Left lung (tissue), 10 donors: ENCODE data around the gene RPTOR. TPM values are rescaled to one million over a fixed set of nuclear protein-coding genes. Genes with fewer than 3 reads are reported as not detected.

Experiments
- ATAC-seq: fragments of 200-7000 bp; cut with Tn5 transposase; one replicate; pipeline ENCODE4 v1.9.1; 2020; ENCODE audit warnings: moderate library complexity
- DNase-seq, 4 donors: peaks; one replicate each; pipeline ENCODE4 v3.0.0-alpha.2; 2013 to 2020
- H3K27ac ChIP-seq, 2 donors: fragments of 200-600 bp; sonication (generic) in 1 of 2; one replicate each; pipeline versions ENCODE4 v1.5.0 to v1.8.0; 2020 to 2021
- H3K27me3 ChIP-seq, 2 donors: fragments of 200-600 bp; sonication (generic) in 1 of 2; one replicate each; pipeline versions ENCODE4 v1.5.0 to v1.8.0; 2020 to 2021
- H3K36me3 ChIP-seq, 2 donors: fragments of 200-600 bp; sonication (generic) in 1 of 2; one replicate each; pipeline versions ENCODE4 v1.5.0 to v1.8.0; 2020 to 2021
- H3K4me1 ChIP-seq, 2 donors: fragments of 200-600 bp; one replicate each; pipeline ENCODE4 v1.8.0; 2021
- H3K4me3 ChIP-seq, 2 donors: fragments of 200-600 bp; sonication (generic) in 1 of 2; one replicate each; pipeline versions ENCODE4 v1.5.0 to v1.8.0; 2020 to 2021; ENCODE audit warnings: mild to moderate bottlenecking in 1 of 2
- H3K9me3 ChIP-seq, 2 donors: fragments of 200-600 bp; sonication (generic) in 1 of 2; one replicate each; pipeline versions ENCODE4 v1.5.0 to v1.8.0; 2020 to 2021
- CTCF ChIP-seq, 2 donors: fragments of 200-600 bp; sonication (generic) in 1 of 2; IDR thresholded peaks; one replicate each; pipeline versions ENCODE4 v1.5.0 to v1.8.0; 2021; ENCODE audit warnings: antibody characterized with exemption in 2 of 2
- intact Hi-C, 2 donors: fragments of 100-400 bp; cut with DNase I; formaldehyde crosslinking; loops; one replicate each; pipeline versions ENCODE4 v1.11.2 to v1.14.2; 2022
- polyA plus RNA-seq, 6 donors: library from polyadenylated mRNA; unstranded; fragments of 120-200 nt; gene quantifications; one replicate each; pipeline ENCODE4 v1.2.1, GENCODE V29; 2013; ENCODE audit not compliant: insufficient read length in 6 of 6
- total RNA-seq, 2 donors: library from RNA; stranded (reverse); fragmentation: NEBNext Ultra II Directional; extraction: Animal tissue kit (Norgen Biotek cat#: 25700); gene quantifications; one replicate each; pipeline ENCODE4 v1.2.1, GENCODE V29; 2021
- donor health status: DM: no; HTN: yes; CAD: no.
- donor health status: DM: no; HTN: no; CAD: no.

Gene RPTOR
- total and polyA plus RNA-seq, 8 donors = 14.2 to 39.2 (median 20.7) TPM

GRCh38 chr17:80941171-80941570 is 396.5 kb downstream of the RPTOR start:
- TF ChIP-seq CTCF (IDR thresholded peaks at IDR 0.05) = no peak
- peaks cover 6 to 43% of the 10 kb centered on the region in 2 donors for H3K4me1 ChIP-seq
- H3K4me3 ChIP-seq = no peak overlapping the region
- no peak overlapping the region for H3K27ac ChIP-seq
- H3K36me3 ChIP-seq = peaks cover 0 to 24% of the 10 kb centered on the region in 2 donors
- no peaks in the 10 kb centered on the region for H3K9me3 ChIP-seq
- peak in 1 of 4 donors; percentile 17 for DNase-seq
- H3K27me3 ChIP-seq = no peaks in the 10 kb centered on the region
- intact Hi-C loops = no loop called here
- no peak for ATAC-seq

GRCh38 chr17:80941743-80942422 is 397.2 kb downstream of the RPTOR start:
- H3K4me3 ChIP-seq = no peak overlapping the region
- peak overlapping the region in 1 of 2 donors; percentile 47 for H3K27ac ChIP-seq
- H3K9me3 ChIP-seq = no peaks in the 10 kb centered on the region
- intact Hi-C loops = no loop called here
- peak; percentile 31 for ATAC-seq
- no peaks in the 10 kb centered on the region for H3K27me3 ChIP-seq
- peaks cover 6 to 43% of the 10 kb centered on the region in 2 donors for H3K4me1 ChIP-seq
- no peak for TF ChIP-seq CTCF (IDR thresholded peaks at IDR 0.05)
- peaks cover 0 to 31% of the 10 kb centered on the region in 2 donors for H3K36me3 ChIP-seq
- peak; percentile 33 to 68 (median 52) for DNase-seq

GRCh38 chr17:80942423-80943345 is 398.0 kb downstream of the RPTOR start:
- Histone ChIP-seq H3K4me3 (no peak overlapping the region), H3K9me3 (no peaks in the 10 kb centered on the region), H3K4me1 (peaks cover 6 to 40% of the 10 kb centered on the region in 2 donors), H3K27me3 (no peaks in the 10 kb centered on the region), H3K27ac (peak overlapping the region in 1 of 2 donors; percentile 47), H3K36me3 (peaks cover 0 to 39% of the 10 kb centered on the region in 2 donors)
- intact Hi-C loops = no loop called here
- no peak for TF ChIP-seq CTCF (IDR thresholded peaks at IDR 0.05)
- ATAC-seq (peak; percentile 72), DNase-seq (peak; percentile 71 to 97 (median 88))

GRCh38 chr17:80943346-80944145 is 398.9 kb downstream of the RPTOR start:
- no peak for ATAC-seq
- intact Hi-C loops = no loop called here
- Histone ChIP-seq H3K4me3 (no peak overlapping the region), H3K36me3 (peaks cover 0 to 46% of the 10 kb centered on the region in 2 donors), H3K9me3 (no peaks in the 10 kb centered on the region), H3K27ac (no peak overlapping the region), H3K27me3 (no peaks in the 10 kb centered on the region), H3K4me1 (peaks cover 6 to 33% of the 10 kb centered on the region in 2 donors)
- no peak for TF ChIP-seq CTCF (IDR thresholded peaks at IDR 0.05)
- DNase-seq = peak in 2 of 4 donors; percentile 22 to 39
